ENCODE measurements around the gene EHMT1. TPM values are rescaled to one million over a fixed set of nuclear protein-coding genes. Genes with fewer than 3 reads are reported as not detected.

Gene EHMT1
- total RNA-seq, 2 experiments from 2014 or later = 145 to 295 TPM

- H3K79me2 ChIP-seq (ENCODE audit: insufficient read depth, low read depth, low read length) = no peaks in the 10 kb centered on the region
- BruUV-seq (replicated peaks) = no TSS peak
- H3K4me1 ChIP-seq (ENCODE audit: insufficient read depth, low read length, poor library complexity, severe bottlenecking) = no peaks in the 10 kb centered on the region
- H3K36me3 ChIP-seq (ENCODE audit: insufficient read depth, low read length) = peaks cover 100% of the 10 kb centered on the region
- no peaks in the 10 kb centered on the region for H3K9me3 ChIP-seq (ENCODE audit: low read length)
- no peaks in the 10 kb centered on the region for H4K20me1 ChIP-seq (ENCODE audit: insufficient read depth, low read length)
- no peak for DNase-seq (ENCODE audit: low spot score)
- ChIA-PET POLR2A (interaction anchor here (0.6 kb wide), 1 partner anchor 579 kb away, joined by 3 read pairs; no protein-coding TSS in a partner anchor), CTCF (ENCODE audit: unreplicated experiment) (no interaction called here)
- no peak overlapping the region for H3K4me2 ChIP-seq (ENCODE audit: low read length)
- H3K9me2 ChIP-seq (ENCODE audit: insufficient read depth, low read length) = no peaks in the 10 kb centered on the region
- TF ChIP-seq EZH2phosphoT487 (IDR thresholded peaks at IDR 0.05; ENCODE audit: borderline replicate concordance, low read depth, low read length) (no peak), CTCF (conservative IDR thresholded peaks at IDR 0.05; ENCODE audit: low read length) (no peak)
- no peak overlapping the region for H2AFZ ChIP-seq (ENCODE audit: low read length)
- H3K4me3 ChIP-seq (ENCODE audit: low read depth, low read length, poor library complexity, severe bottlenecking) = no peak overlapping the region
- intact Hi-C loops (cut with micrococcal nuclease; ENCODE audit: unreplicated experiment) = no loop called here
- no peak overlapping the region for H3K27ac ChIP-seq (ENCODE audit: low read depth, low read length, poor library complexity, severe bottlenecking)
Measured at GRCh38 chr9:137789295-137789895, 170.6 kb downstream of the EHMT1 start.

GRCh38 chr9:137791947-137792346 lies 173.1 kb downstream of the EHMT1 start:
- TF ChIP-seq CTCF (conservative IDR thresholded peaks at IDR 0.05; ENCODE audit: low read length) = no peak
- TF ChIP-seq EZH2phosphoT487 (IDR thresholded peaks at IDR 0.05; ENCODE audit: borderline replicate concordance, low read depth, low read length) = no peak
- Histone ChIP-seq H3K36me3 (ENCODE audit: insufficient read depth, low read length) (peaks cover 99% of the 10 kb centered on the region), H3K79me2 (ENCODE audit: insufficient read depth, low read depth, low read length) (no peaks in the 10 kb centered on the region), H3K9me2 (ENCODE audit: insufficient read depth, low read length) (no peaks in the 10 kb centered on the region), H3K27ac (ENCODE audit: low read depth, low read length, poor library complexity, severe bottlenecking) (no peak overlapping the region), H3K4me2 (ENCODE audit: low read length) (no peak overlapping the region), H3K9me3 (ENCODE audit: low read length) (no peaks in the 10 kb centered on the region), H3K4me1 (ENCODE audit: insufficient read depth, low read length, poor library complexity, severe bottlenecking) (no peaks in the 10 kb centered on the region), H2AFZ (ENCODE audit: low read length) (no peak overlapping the region), H4K20me1 (ENCODE audit: insufficient read depth, low read length) (no peaks in the 10 kb centered on the region), H3K4me3 (ENCODE audit: low read depth, low read length, poor library complexity, severe bottlenecking) (no peak overlapping the region)
- BruUV-seq (replicated peaks) = no TSS peak
- intact Hi-C loops (cut with micrococcal nuclease; ENCODE audit: unreplicated experiment) = no loop called here
- ChIA-PET CTCF (ENCODE audit: unreplicated experiment) (no interaction called here), POLR2A (no interaction called here)
- DNase-seq (ENCODE audit: low spot score) = no peak

GRCh38 chr9:137793196-137793841 lies 174.5 kb downstream of the EHMT1 start:
- no peak for DNase-seq (ENCODE audit: low spot score)
- ChIA-PET CTCF (ENCODE audit: unreplicated experiment) (no interaction called here), POLR2A (no interaction called here)
- intact Hi-C loops (cut with micrococcal nuclease; ENCODE audit: unreplicated experiment) = no loop called here
- H3K9me2 ChIP-seq (ENCODE audit: insufficient read depth, low read length) = no peaks in the 10 kb centered on the region
- H4K20me1 ChIP-seq (ENCODE audit: insufficient read depth, low read length) = no peaks in the 10 kb centered on the region
- peaks cover 99% of the 10 kb centered on the region for H3K36me3 ChIP-seq (ENCODE audit: insufficient read depth, low read length)
- no peak overlapping the region for H3K4me3 ChIP-seq (ENCODE audit: low read depth, low read length, poor library complexity, severe bottlenecking)
- no peak overlapping the region for H2AFZ ChIP-seq (ENCODE audit: low read length)
- TF ChIP-seq CTCF (conservative IDR thresholded peaks at IDR 0.05; ENCODE audit: low read length) = no peak
- no peak for TF ChIP-seq EZH2phosphoT487 (IDR thresholded peaks at IDR 0.05; ENCODE audit: borderline replicate concordance, low read depth, low read length)
- H3K27ac ChIP-seq (ENCODE audit: low read depth, low read length, poor library complexity, severe bottlenecking) = no peak overlapping the region
- H3K4me2 ChIP-seq (ENCODE audit: low read length) = no peak overlapping the region
- no peaks in the 10 kb centered on the region for H3K9me3 ChIP-seq (ENCODE audit: low read length)
- no peaks in the 10 kb centered on the region for H3K4me1 ChIP-seq (ENCODE audit: insufficient read depth, low read length, poor library complexity, severe bottlenecking)
- no peaks in the 10 kb centered on the region for H3K79me2 ChIP-seq (ENCODE audit: insufficient read depth, low read depth, low read length)
- TSS peak; percentile 59 for BruUV-seq (replicated peaks)
